Uterus (tissue), 2 donors: ENCODE measurements around the gene HBP1.

Experiments
- POLR2A ChIP-seq, 2 donors: fragments of 450-650 bp; IDR thresholded peaks; one replicate each; pipeline ENCODE4 v1.6.1; 2016; ENCODE audit warnings: antibody characterized with exemption in 2 of 2, mild to moderate bottlenecking in 1 of 2, moderate library complexity in 1 of 2
- TF ChIP-seq, protein P1 (sequence below), 4 experiments: fragments of 200-600 bp in 2 of 4; fragments of 450-650 bp in 2 of 4; sonication (generic) in 2 of 4; IDR thresholded peaks; one replicate each; pipeline ENCODE4 v1.5.1; 2016 to 2019; ENCODE audit warnings: antibody characterized with exemption in 4 of 4, mild to moderate bottlenecking in 2 of 4, moderate library complexity in 1 of 4

DNA sequence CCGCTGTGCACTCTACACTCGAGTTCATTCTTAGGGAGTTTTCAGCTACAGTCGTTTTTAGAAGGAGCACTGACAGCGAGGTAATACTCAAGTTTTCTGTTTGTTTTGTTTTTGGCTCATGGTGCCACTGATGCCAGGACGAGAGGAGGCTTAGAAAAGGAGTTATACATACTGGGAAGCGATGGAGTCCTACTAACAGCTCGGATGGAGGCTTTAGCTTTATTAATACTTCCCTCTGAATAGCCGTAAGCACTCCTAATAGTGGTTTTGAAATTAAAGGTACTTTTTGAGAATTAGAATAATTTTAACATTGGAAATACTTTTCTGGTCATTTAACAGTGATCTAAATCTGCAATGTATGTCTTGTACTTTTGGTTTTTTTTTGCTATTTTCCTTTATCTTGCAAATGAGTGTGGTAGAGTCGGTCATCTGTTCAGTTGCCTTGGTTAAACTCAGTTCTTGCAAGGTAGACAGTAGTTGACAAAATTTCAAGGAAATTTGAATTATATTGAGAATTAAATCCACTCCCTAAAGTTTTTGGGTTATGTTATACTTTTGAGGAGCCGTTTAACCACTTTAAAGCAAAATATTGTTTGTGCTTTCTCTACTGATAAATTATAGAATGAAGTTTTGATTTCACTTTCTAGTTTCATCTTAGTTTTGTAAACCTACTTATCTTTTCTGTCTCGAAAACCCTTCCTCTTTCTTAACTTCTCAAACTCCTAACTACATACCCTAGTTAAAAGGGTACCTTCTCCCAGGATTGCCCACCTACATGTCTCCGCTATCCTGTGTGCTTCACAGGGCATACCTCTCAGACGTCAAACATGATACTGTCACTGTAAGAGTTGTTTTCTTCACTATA lies 1.5 kb downstream of the HBP1 start:
- TF ChIP-seq, protein P1, sequence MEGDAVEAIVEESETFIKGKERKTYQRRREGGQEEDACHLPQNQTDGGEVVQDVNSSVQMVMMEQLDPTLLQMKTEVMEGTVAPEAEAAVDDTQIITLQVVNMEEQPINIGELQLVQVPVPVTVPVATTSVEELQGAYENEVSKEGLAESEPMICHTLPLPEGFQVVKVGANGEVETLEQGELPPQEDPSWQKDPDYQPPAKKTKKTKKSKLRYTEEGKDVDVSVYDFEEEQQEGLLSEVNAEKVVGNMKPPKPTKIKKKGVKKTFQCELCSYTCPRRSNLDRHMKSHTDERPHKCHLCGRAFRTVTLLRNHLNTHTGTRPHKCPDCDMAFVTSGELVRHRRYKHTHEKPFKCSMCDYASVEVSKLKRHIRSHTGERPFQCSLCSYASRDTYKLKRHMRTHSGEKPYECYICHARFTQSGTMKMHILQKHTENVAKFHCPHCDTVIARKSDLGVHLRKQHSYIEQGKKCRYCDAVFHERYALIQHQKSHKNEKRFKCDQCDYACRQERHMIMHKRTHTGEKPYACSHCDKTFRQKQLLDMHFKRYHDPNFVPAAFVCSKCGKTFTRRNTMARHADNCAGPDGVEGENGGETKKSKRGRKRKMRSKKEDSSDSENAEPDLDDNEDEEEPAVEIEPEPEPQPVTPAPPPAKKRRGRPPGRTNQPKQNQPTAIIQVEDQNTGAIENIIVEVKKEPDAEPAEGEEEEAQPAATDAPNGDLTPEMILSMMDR (IDR thresholded peaks at IDR 0.05), result no peak
- TF ChIP-seq POLR2A (IDR thresholded peaks at IDR 0.05), result no peak
